K562 (cell line): ENCODE data around the gene RNFT1. TPM values are rescaled to one million over a fixed set of nuclear protein-coding genes. Genes with fewer than 3 reads are reported as not detected.

Experiments
- CBFA2T3 ChIP-seq: fragments of 450-650 bp; IDR thresholded peaks from 2 replicates; pipeline ENCODE4 v1.6.1; 2017
- CBX8 ChIP-seq: fragments of 200-600 bp; sonication (generic); IDR thresholded peaks from 2 replicates; pipeline ENCODE4 v1.6.1; 2012; ENCODE audit warnings: borderline replicate concordance, mixed run types, low read depth, mild to moderate bottlenecking, moderate library complexity, mixed read lengths, low read length, control low read depth, inconsistent platforms; ENCODE audit not compliant: poor library complexity, severe bottlenecking; ENCODE audit errors: extremely low read depth
- CGGBP1 ChIP-seq: fragments of 250-450 bp; sonication (Bioruptor Pico); IDR thresholded peaks from 2 replicates; pipeline ENCODE4 v1.9.0; 2021; ENCODE audit warnings: mild to moderate bottlenecking
- DIDO1 ChIP-seq: fragments of 450-650 bp; IDR thresholded peaks from 2 replicates; pipeline ENCODE4 v1.6.1; 2016; ENCODE audit warnings: low read depth, missing biosample characterization, missing genetic modification characterization
- E4F1 ChIP-seq: fragments of 250-450 bp; sonication (Bioruptor Pico); IDR thresholded peaks from 2 replicates; pipeline ENCODE4 v1.5.0; 2021; ENCODE audit warnings: mild to moderate bottlenecking, borderline replicate concordance
- ELK1 ChIP-seq: sonication (generic); formaldehyde crosslinking; IDR thresholded peaks from 2 replicates; pipeline ENCODE4 v1.8.1; 2022; ENCODE audit warnings: missing genetic modification reagents
- GATAD2A ChIP-seq: fragments of 450-650 bp; IDR thresholded peaks from 2 replicates; pipeline ENCODE4 v1.6.1; 2017
- KDM2B ChIP-seq: fragments of 250-450 bp; sonication (Bioruptor Pico); IDR thresholded peaks from 2 replicates; pipeline ENCODE4 v1.8.0; 2021; ENCODE audit warnings: mild to moderate bottlenecking, moderate library complexity
- MAFG ChIP-seq: fragments of 450-650 bp; conservative IDR thresholded peaks from 2 replicates; pipeline ENCODE4 v1.6.1; 2016; ENCODE audit warnings: missing genetic modification characterization, missing compliant biosample characterization
- MCM2 ChIP-seq: fragments of 450-650 bp; IDR thresholded peaks from 2 replicates; pipeline ENCODE4 v1.6.1; 2017; ENCODE audit warnings: low read depth, mild to moderate bottlenecking
- NEUROD1 ChIP-seq: fragments of 150-350 bp; IDR thresholded peaks from 2 replicates; pipeline ENCODE4 v1.6.1; 2014; ENCODE audit warnings: borderline replicate concordance, low read length, low read depth; ENCODE audit not compliant: partially characterized antibody
- NFATC3 ChIP-seq: fragments of 450-650 bp; IDR thresholded peaks from 2 replicates; pipeline ENCODE4 v1.6.1; 2017; ENCODE audit warnings: mild to moderate bottlenecking
- PCBP1 ChIP-seq: fragments of 200-400 bp; formaldehyde crosslinking; IDR thresholded peaks from 2 replicates; pipeline ENCODE4 v1.6.1; 2018; ENCODE audit warnings: mild to moderate bottlenecking, low read depth, low read length; ENCODE audit not compliant: poor library complexity, severe bottlenecking
- TFAP4 ChIP-seq: sonication (generic); formaldehyde crosslinking; IDR thresholded peaks from 2 replicates; pipeline ENCODE4 v1.8.0; 2022; ENCODE audit warnings: missing genetic modification reagents, mild to moderate bottlenecking, moderate library complexity, borderline replicate concordance
- ZBTB43 ChIP-seq: sonication (generic); formaldehyde crosslinking; IDR thresholded peaks from 2 replicates; pipeline ENCODE4 v1.8.0; 2023; ENCODE audit warnings: mild to moderate bottlenecking, missing genetic modification reagents
- ZNF77 ChIP-seq: fragments of 250-450 bp; sonication (Bioruptor Pico); IDR thresholded peaks from 2 replicates; pipeline ENCODE4 v1.5.0; 2020
- polyA plus RNA-seq, 8 experiments: library from polyadenylated mRNA; depleted of rRNA in 4 of 8; stranded (reverse) in 5 of 8; unstranded in 3 of 8; fragments of >200 nt; fragmentation: Nextera tagmentation in 2 of 8; fragmentation: Illumina TruSeq in 1 of 8; extraction: Ambion mirVana in 2 of 8; extraction: Trizol in 1 of 8; gene quantifications; 2 replicates each; pipeline versions ENCODE4 v1.2.1 to v1.2.3, GENCODE V29; 2011 to 2014; ENCODE audit warnings: inconsistent platforms in 1 of 8, missing spikeins in 1 of 8
- total RNA-seq, 7 experiments: library from RNA; depleted of rRNA in 6 of 7; stranded (reverse); fragments of >200 nt in 6 of 7; fragmentation: Illumina TruSeq in 2 of 7; extraction: Trizol in 2 of 7; gene quantifications; 2 replicates each; pipeline versions ENCODE4 v1.2.1 to v1.2.3, GENCODE V29; 2011 to 2021; ENCODE audit warnings: low replicate concordance in 1 of 7

RNFT1 gene
- total and polyA plus RNA-seq, 9 of the 15 experiments (the other 6 are each of a cell fraction or from before 2014, with no cell fraction given), result 15.8 to 61.3 (median 23.5) TPM

- no peak for TF ChIP-seq DIDO1 (tag)
- TF ChIP-seq TFAP4 (CRISPR knock-in tag), result peak; percentile 59; the same call in 1 of the 2 replicates
- TF ChIP-seq NEUROD1, result peak; percentile 64
- TF ChIP-seq MCM2, result no peak
- peak; percentile 100 for TF ChIP-seq NFATC3
- no peak for TF ChIP-seq CBFA2T3
- no peak for TF ChIP-seq ZNF77 (CRISPR knock-in tag)
- no peak for TF ChIP-seq ELK1 (CRISPR knock-in tag)
- no peak for TF ChIP-seq GATAD2A
- TF ChIP-seq PCBP1, result peak; percentile 46
- TF ChIP-seq CGGBP1 (CRISPR knock-in tag), result no peak; the same call in 1 of the 2 replicates
- no peak for TF ChIP-seq MAFG
- TF ChIP-seq ZBTB43 (CRISPR knock-in tag), result no peak
- peak; percentile 99 for TF ChIP-seq KDM2B (CRISPR knock-in tag)
- no peak for TF ChIP-seq CBX8
- no peak for TF ChIP-seq E4F1 (CRISPR knock-in tag)
Observed at GRCh38 chr17:59964482-59965328, at the start of gene RNFT1 (continued).
